Measurements from ENCODE around the gene TMPRSS11F.

DNA sequence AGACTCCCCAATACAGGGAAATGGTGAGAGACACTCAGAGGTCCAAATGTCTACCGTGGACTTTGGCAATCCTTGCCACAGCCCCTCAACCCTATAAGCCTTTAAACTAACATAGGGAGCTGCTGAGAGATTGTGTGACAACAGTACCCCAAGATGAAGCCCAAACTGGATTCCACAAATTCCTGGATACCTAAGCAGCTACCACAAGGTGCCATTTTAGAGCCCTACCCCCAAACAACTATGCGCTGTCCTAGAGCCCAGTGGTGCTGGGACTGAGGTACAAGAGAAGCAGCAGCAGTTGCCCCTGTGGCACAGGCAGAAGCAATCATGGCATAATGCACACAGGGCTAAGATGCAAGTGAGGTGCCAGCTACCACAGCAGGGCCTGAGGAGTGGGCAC is 2.7 kb upstream of the TMPRSS11F start:
- TF ChIP-seq, protein P1, sequence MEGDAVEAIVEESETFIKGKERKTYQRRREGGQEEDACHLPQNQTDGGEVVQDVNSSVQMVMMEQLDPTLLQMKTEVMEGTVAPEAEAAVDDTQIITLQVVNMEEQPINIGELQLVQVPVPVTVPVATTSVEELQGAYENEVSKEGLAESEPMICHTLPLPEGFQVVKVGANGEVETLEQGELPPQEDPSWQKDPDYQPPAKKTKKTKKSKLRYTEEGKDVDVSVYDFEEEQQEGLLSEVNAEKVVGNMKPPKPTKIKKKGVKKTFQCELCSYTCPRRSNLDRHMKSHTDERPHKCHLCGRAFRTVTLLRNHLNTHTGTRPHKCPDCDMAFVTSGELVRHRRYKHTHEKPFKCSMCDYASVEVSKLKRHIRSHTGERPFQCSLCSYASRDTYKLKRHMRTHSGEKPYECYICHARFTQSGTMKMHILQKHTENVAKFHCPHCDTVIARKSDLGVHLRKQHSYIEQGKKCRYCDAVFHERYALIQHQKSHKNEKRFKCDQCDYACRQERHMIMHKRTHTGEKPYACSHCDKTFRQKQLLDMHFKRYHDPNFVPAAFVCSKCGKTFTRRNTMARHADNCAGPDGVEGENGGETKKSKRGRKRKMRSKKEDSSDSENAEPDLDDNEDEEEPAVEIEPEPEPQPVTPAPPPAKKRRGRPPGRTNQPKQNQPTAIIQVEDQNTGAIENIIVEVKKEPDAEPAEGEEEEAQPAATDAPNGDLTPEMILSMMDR (IDR thresholded peaks at IDR 0.05): no peak
- TF ChIP-seq POLR2AphosphoS5 (IDR thresholded peaks at IDR 0.05; ENCODE audit: insufficient read depth in 1 of 2, low read depth in 1 of 2) (no peak), POLR2A (IDR thresholded peaks at IDR 0.05) (no peak)
